CD8-positive, alpha-beta memory T cell (primary cell): ENCODE data around the gene GCNT3. TPM values are rescaled to one million over a fixed set of nuclear protein-coding genes. Genes with fewer than 3 reads are reported as not detected.
A peak's percentile ranks its signal among the peaks of the same experiment; 100 is the strongest.

ENCODE experiments used
- CTCF ChIA-PET: fragments of 350-600 bp; sonication (Branson Sonifier 250); formaldehyde crosslinking; loops from one replicate; lab custom pipeline; 2021; ENCODE audit warnings: antibody characterized with exemption; lab: Charles Lee
- POLR2A ChIA-PET: fragments of 350-600 bp; sonication (Branson Sonifier 250); formaldehyde crosslinking; loops from one replicate; lab custom pipeline; 2021; ENCODE audit warnings: antibody characterized with exemption; lab: Charles Lee
- DNase-seq, 5 donors: peaks; one replicate each; pipeline versions ENCODE4 v3.0.0 to v3.0.0-alpha.2; 2020 to 2022; ENCODE audit warnings: mixed read lengths in 1 of 5
- H3K27ac ChIP-seq: one replicate; pipeline ENCODE4 v1.7.0; 2013; ENCODE audit warnings: low read depth, mild to moderate bottlenecking, low read length, moderate library complexity
- H3K27me3 ChIP-seq: 2 replicates; pipeline ENCODE4 v1.7.0; 2013; ENCODE audit warnings: low read length, mild to moderate bottlenecking; ENCODE audit not compliant: insufficient read depth, poor library complexity, severe bottlenecking
- H3K36me3 ChIP-seq: 2 replicates; pipeline ENCODE4 v1.7.0; 2013; ENCODE audit warnings: mild to moderate bottlenecking, low read length, moderate library complexity; ENCODE audit not compliant: insufficient read depth
- H3K4me1 ChIP-seq: 2 replicates; pipeline ENCODE4 v1.7.0; 2013; ENCODE audit warnings: mild to moderate bottlenecking, low read length, moderate library complexity; ENCODE audit not compliant: insufficient read depth
- H3K4me3 ChIP-seq: 2 replicates; pipeline ENCODE4 v1.7.0; 2013; ENCODE audit warnings: mild to moderate bottlenecking, low read length
- H3K9me3 ChIP-seq: 2 replicates; pipeline ENCODE4 v1.7.0; 2013; ENCODE audit warnings: mild to moderate bottlenecking, low read length
- H3K27ac Mint-ChIP-seq, 8 donors: one replicate each; pipeline ENCODE4 v1.8.0; 2020 to 2021; ENCODE audit warnings: mixed read lengths in 8 of 8, mild to moderate bottlenecking in 6 of 8, inconsistent platforms in 3 of 8, moderate library complexity in 3 of 8
- H3K27me3 Mint-ChIP-seq, 2 donors: one replicate each; pipeline ENCODE4 v1.8.0; 2020 to 2021; ENCODE audit warnings: mixed read lengths in 2 of 2, mild to moderate bottlenecking in 1 of 2, moderate library complexity in 1 of 2
- H3K36me3 Mint-ChIP-seq, 3 donors: one replicate each; pipeline ENCODE4 v1.8.0; 2020 to 2021; ENCODE audit warnings: mixed read lengths in 3 of 3, inconsistent platforms in 1 of 3, mild to moderate bottlenecking in 1 of 3
- H3K4me1 Mint-ChIP-seq, 3 donors: one replicate each; pipeline ENCODE4 v1.8.0; 2020 to 2021; ENCODE audit warnings: mixed read lengths in 3 of 3, inconsistent platforms in 1 of 3, mild to moderate bottlenecking in 1 of 3
- H3K4me3 Mint-ChIP-seq, 7 donors: one replicate each; pipeline ENCODE4 v1.8.0; 2020 to 2021; ENCODE audit warnings: mixed read lengths in 7 of 7, mild to moderate bottlenecking in 6 of 7, moderate library complexity in 4 of 7, inconsistent platforms in 2 of 7
- H3K9me3 Mint-ChIP-seq, 5 donors: one replicate each; pipeline ENCODE4 v1.8.0; 2020 to 2022; ENCODE audit warnings: mixed read lengths in 5 of 5, mild to moderate bottlenecking in 3 of 5, moderate library complexity in 2 of 5, inconsistent platforms in 1 of 5
- polyA plus RNA-seq: library from polyadenylated mRNA; unstranded; fragments of 300-500 nt; fragmentation: Illumina TruSeq; gene quantifications from one replicate; pipeline ENCODE4 v1.2.3, GENCODE V29; 2021
- total RNA-seq, 2 experiments: library from RNA; stranded (reverse); gene quantifications; one replicate each; pipeline ENCODE4 v1.2.3, GENCODE V29; 2021

Gene GCNT3
- total and polyA plus RNA-seq, 3 experiments from 2014 or later = not detected

GRCh38 chr15:59598461-59598860 lies 13.1 kb upstream of the GCNT3 start:
- ChIA-PET CTCF (no interaction called here), POLR2A (no interaction called here)
- Mint-ChIP-seq H3K9me3 (peaks cover 4 to 20% (median 16%) of the 10 kb centered on the region in 5 donors), H3K4me1 (no peaks in the 10 kb centered on the region), H3K27ac (no peak overlapping the region), H3K27me3 (peaks cover 15 to 34% of the 10 kb centered on the region in 2 donors), H3K4me3 (no peak overlapping the region), H3K36me3 (peaks cover 0 to 18% (median 2%) of the 10 kb centered on the region in 3 donors)
- Histone ChIP-seq H3K9me3 (no peaks in the 10 kb centered on the region), H3K36me3 (no peaks in the 10 kb centered on the region), H3K4me3 (no peak overlapping the region), H3K27me3 (no peaks in the 10 kb centered on the region), H3K27ac (no peak overlapping the region), H3K4me1 (no peaks in the 10 kb centered on the region)
- DNase-seq = no peak

GRCh38 chr15:59605994-59606393 lies 5.6 kb upstream of the GCNT3 start:
- no peaks in the 10 kb centered on the region for H3K4me1 Mint-ChIP-seq
- H3K9me3 Mint-ChIP-seq = peaks cover 4 to 28% (median 18%) of the 10 kb centered on the region in 5 donors
- DNase-seq = no peak
- no peaks in the 10 kb centered on the region for H3K36me3 ChIP-seq
- no peaks in the 10 kb centered on the region for H3K27me3 ChIP-seq
- no peak overlapping the region for H3K27ac ChIP-seq
- H3K27me3 Mint-ChIP-seq = peaks cover 13 to 47% of the 10 kb centered on the region in 2 donors
- ChIA-PET POLR2A (no interaction called here), CTCF (interaction anchor here (0.8 to 1.1 kb wide), 2 partner anchors 12 to 73 kb away, joined by 3 read pairs; no protein-coding TSS in a partner anchor)
- H3K9me3 ChIP-seq = no peaks in the 10 kb centered on the region
- H3K4me3 ChIP-seq = no peak overlapping the region
- no peak overlapping the region for H3K4me3 Mint-ChIP-seq
- H3K36me3 Mint-ChIP-seq = peaks cover 0 to 24% (median 1%) of the 10 kb centered on the region in 3 donors
- no peaks in the 10 kb centered on the region for H3K4me1 ChIP-seq
- no peak overlapping the region for H3K27ac Mint-ChIP-seq

- Histone ChIP-seq H3K9me3 (no peaks in the 10 kb centered on the region), H3K4me1 (no peaks in the 10 kb centered on the region), H3K27ac (no peak overlapping the region), H3K36me3 (no peaks in the 10 kb centered on the region), H3K27me3 (no peaks in the 10 kb centered on the region), H3K4me3 (no peak overlapping the region)
- Mint-ChIP-seq H3K4me3 (no peak overlapping the region), H3K9me3 (no peaks in the 10 kb centered on the region), H3K27me3 (peaks cover 8 to 41% of the 10 kb centered on the region in 2 donors), H3K4me1 (peaks cover 0 to 3% (median 1%) of the 10 kb centered on the region in 3 donors), H3K36me3 (peaks cover 0 to 2% (median 0%) of the 10 kb centered on the region in 3 donors), H3K27ac (no peak overlapping the region)
- CTCF ChIA-PET = no interaction called here
- DNase-seq = no peak
- POLR2A ChIA-PET = no interaction called here
Observed at GRCh38 chr15:59609730-59610712, 1.6 kb upstream of the GCNT3 start.

GRCh38 chr15:59614153-59614552 lies 2.6 kb downstream of the GCNT3 start:
- H3K36me3 Mint-ChIP-seq = no peaks in the 10 kb centered on the region
- ChIA-PET CTCF (no interaction called here), POLR2A (no interaction called here)
- Histone ChIP-seq H3K27me3 (no peaks in the 10 kb centered on the region), H3K27ac (no peak overlapping the region), H3K36me3 (no peaks in the 10 kb centered on the region), H3K9me3 (no peaks in the 10 kb centered on the region), H3K4me3 (no peak overlapping the region), H3K4me1 (no peaks in the 10 kb centered on the region)
- H3K4me3 Mint-ChIP-seq = no peak overlapping the region
- H3K27ac Mint-ChIP-seq = no peak overlapping the region
- DNase-seq = no peak
- peaks cover 15 to 38% of the 10 kb centered on the region in 2 donors for H3K27me3 Mint-ChIP-seq
- peaks cover 0 to 4% (median 1%) of the 10 kb centered on the region in 3 donors for H3K4me1 Mint-ChIP-seq
- no peaks in the 10 kb centered on the region for H3K9me3 Mint-ChIP-seq

GRCh38 chr15:59615661-59616060 lies 4.1 kb downstream of the GCNT3 start:
- Histone ChIP-seq H3K27ac (no peak overlapping the region), H3K4me1 (no peaks in the 10 kb centered on the region), H3K4me3 (no peak overlapping the region), H3K9me3 (no peaks in the 10 kb centered on the region), H3K27me3 (no peaks in the 10 kb centered on the region), H3K36me3 (no peaks in the 10 kb centered on the region)
- no peak for DNase-seq
- Mint-ChIP-seq H3K9me3 (no peaks in the 10 kb centered on the region), H3K27me3 (peaks cover 13 to 38% of the 10 kb centered on the region in 2 donors), H3K27ac (peak overlapping the region in 1 of 8 donors; percentile 91), H3K4me1 (peaks cover 0 to 4% (median 1%) of the 10 kb centered on the region in 3 donors), H3K4me3 (no peak overlapping the region), H3K36me3 (no peaks in the 10 kb centered on the region)
- CTCF ChIA-PET = no interaction called here
- POLR2A ChIA-PET = no interaction called here

- no peak for DNase-seq
- ChIA-PET CTCF (no interaction called here), POLR2A (no interaction called here)
- H3K27ac Mint-ChIP-seq = no peak overlapping the region
- Histone ChIP-seq H3K4me1 (no peaks in the 10 kb centered on the region), H3K9me3 (no peaks in the 10 kb centered on the region), H3K36me3 (no peaks in the 10 kb centered on the region), H3K4me3 (no peak overlapping the region), H3K27me3 (no peaks in the 10 kb centered on the region), H3K27ac (no peak overlapping the region)
- H3K4me3 Mint-ChIP-seq = no peak overlapping the region
- no peaks in the 10 kb centered on the region for H3K9me3 Mint-ChIP-seq
- H3K4me1 Mint-ChIP-seq = peaks cover 0 to 4% (median 0%) of the 10 kb centered on the region in 3 donors
- peaks cover 13 to 38% of the 10 kb centered on the region in 2 donors for H3K27me3 Mint-ChIP-seq
- no peaks in the 10 kb centered on the region for H3K36me3 Mint-ChIP-seq
Observed at GRCh38 chr15:59616379-59616778, 4.8 kb downstream of the GCNT3 start.

GRCh38 chr15:59618406-59618805 lies 6.8 kb downstream of the GCNT3 start:
- Histone ChIP-seq H3K27ac (no peak overlapping the region), H3K4me3 (no peak overlapping the region), H3K27me3 (no peaks in the 10 kb centered on the region), H3K9me3 (no peaks in the 10 kb centered on the region), H3K4me1 (no peaks in the 10 kb centered on the region), H3K36me3 (no peaks in the 10 kb centered on the region)
- Mint-ChIP-seq H3K27ac (no peak overlapping the region), H3K9me3 (no peaks in the 10 kb centered on the region), H3K4me1 (peaks cover 0 to 4% (median 0%) of the 10 kb centered on the region in 3 donors), H3K27me3 (peaks cover 16 to 41% of the 10 kb centered on the region in 2 donors), H3K36me3 (no peaks in the 10 kb centered on the region), H3K4me3 (no peak overlapping the region)
- ChIA-PET POLR2A (no interaction called here), CTCF (no interaction called here)
- no peak for DNase-seq

GRCh38 chr15:59622289-59622688 lies 10.7 kb downstream of the GCNT3 start:
- no peaks in the 10 kb centered on the region for H3K9me3 ChIP-seq
- H3K36me3 ChIP-seq = no peaks in the 10 kb centered on the region
- H3K27me3 ChIP-seq = no peaks in the 10 kb centered on the region
- ChIA-PET POLR2A (no interaction called here), CTCF (no interaction called here)
- H3K4me1 Mint-ChIP-seq = no peaks in the 10 kb centered on the region
- no peaks in the 10 kb centered on the region for H3K36me3 Mint-ChIP-seq
- H3K27ac Mint-ChIP-seq = no peak overlapping the region
- H3K9me3 Mint-ChIP-seq = no peaks in the 10 kb centered on the region
- peaks cover 15 to 27% of the 10 kb centered on the region in 2 donors for H3K27me3 Mint-ChIP-seq
- H3K4me1 ChIP-seq = no peaks in the 10 kb centered on the region
- no peak for DNase-seq
- H3K27ac ChIP-seq = no peak overlapping the region
- H3K4me3 ChIP-seq = no peak overlapping the region
- H3K4me3 Mint-ChIP-seq = no peak overlapping the region
